CD8-positive, alpha-beta memory T cell (primary cell): ENCODE data around the gene GALNT16. TPM values are rescaled to one million over a fixed set of nuclear protein-coding genes. Genes with fewer than 3 reads are reported as not detected.

Experiments
- CTCF ChIA-PET: fragments of 350-600 bp; sonication (Branson Sonifier 250); formaldehyde crosslinking; loops from one replicate; lab custom pipeline; 2021; ENCODE audit warnings: antibody characterized with exemption; lab: Charles Lee
- POLR2A ChIA-PET: fragments of 350-600 bp; sonication (Branson Sonifier 250); formaldehyde crosslinking; loops from one replicate; lab custom pipeline; 2021; ENCODE audit warnings: antibody characterized with exemption; lab: Charles Lee
- DNase-seq, 5 donors: peaks; one replicate each; pipeline versions ENCODE4 v3.0.0 to v3.0.0-alpha.2; 2020 to 2022; ENCODE audit warnings: mixed read lengths in 1 of 5
- H3K27ac ChIP-seq: one replicate; pipeline ENCODE4 v1.7.0; 2013; ENCODE audit warnings: low read depth, mild to moderate bottlenecking, low read length, moderate library complexity
- H3K27me3 ChIP-seq: 2 replicates; pipeline ENCODE4 v1.7.0; 2013; ENCODE audit warnings: low read length, mild to moderate bottlenecking; ENCODE audit not compliant: insufficient read depth, poor library complexity, severe bottlenecking
- H3K36me3 ChIP-seq: 2 replicates; pipeline ENCODE4 v1.7.0; 2013; ENCODE audit warnings: mild to moderate bottlenecking, low read length, moderate library complexity; ENCODE audit not compliant: insufficient read depth
- H3K4me1 ChIP-seq: 2 replicates; pipeline ENCODE4 v1.7.0; 2013; ENCODE audit warnings: mild to moderate bottlenecking, low read length, moderate library complexity; ENCODE audit not compliant: insufficient read depth
- H3K4me3 ChIP-seq: 2 replicates; pipeline ENCODE4 v1.7.0; 2013; ENCODE audit warnings: mild to moderate bottlenecking, low read length
- H3K9me3 ChIP-seq: 2 replicates; pipeline ENCODE4 v1.7.0; 2013; ENCODE audit warnings: mild to moderate bottlenecking, low read length
- H3K27ac Mint-ChIP-seq, 8 donors: one replicate each; pipeline ENCODE4 v1.8.0; 2020 to 2021; ENCODE audit warnings: mixed read lengths in 8 of 8, mild to moderate bottlenecking in 6 of 8, inconsistent platforms in 3 of 8, moderate library complexity in 3 of 8
- H3K27me3 Mint-ChIP-seq, 2 donors: one replicate each; pipeline ENCODE4 v1.8.0; 2020 to 2021; ENCODE audit warnings: mixed read lengths in 2 of 2, mild to moderate bottlenecking in 1 of 2, moderate library complexity in 1 of 2
- H3K36me3 Mint-ChIP-seq, 3 donors: one replicate each; pipeline ENCODE4 v1.8.0; 2020 to 2021; ENCODE audit warnings: mixed read lengths in 3 of 3, inconsistent platforms in 1 of 3, mild to moderate bottlenecking in 1 of 3
- H3K4me1 Mint-ChIP-seq, 3 donors: one replicate each; pipeline ENCODE4 v1.8.0; 2020 to 2021; ENCODE audit warnings: mixed read lengths in 3 of 3, inconsistent platforms in 1 of 3, mild to moderate bottlenecking in 1 of 3
- H3K4me3 Mint-ChIP-seq, 7 donors: one replicate each; pipeline ENCODE4 v1.8.0; 2020 to 2021; ENCODE audit warnings: mixed read lengths in 7 of 7, mild to moderate bottlenecking in 6 of 7, moderate library complexity in 4 of 7, inconsistent platforms in 2 of 7
- H3K9me3 Mint-ChIP-seq, 5 donors: one replicate each; pipeline ENCODE4 v1.8.0; 2020 to 2022; ENCODE audit warnings: mixed read lengths in 5 of 5, mild to moderate bottlenecking in 3 of 5, moderate library complexity in 2 of 5, inconsistent platforms in 1 of 5
- polyA plus RNA-seq: library from polyadenylated mRNA; unstranded; fragments of 300-500 nt; fragmentation: Illumina TruSeq; gene quantifications from one replicate; pipeline ENCODE4 v1.2.3, GENCODE V29; 2021
- total RNA-seq, 2 experiments: library from RNA; stranded (reverse); gene quantifications; one replicate each; pipeline ENCODE4 v1.2.3, GENCODE V29; 2021

The GALNT16 gene
- total and polyA plus RNA-seq, 3 experiments from 2014 or later: 0.11 TPM; not detected in 2

DNA sequence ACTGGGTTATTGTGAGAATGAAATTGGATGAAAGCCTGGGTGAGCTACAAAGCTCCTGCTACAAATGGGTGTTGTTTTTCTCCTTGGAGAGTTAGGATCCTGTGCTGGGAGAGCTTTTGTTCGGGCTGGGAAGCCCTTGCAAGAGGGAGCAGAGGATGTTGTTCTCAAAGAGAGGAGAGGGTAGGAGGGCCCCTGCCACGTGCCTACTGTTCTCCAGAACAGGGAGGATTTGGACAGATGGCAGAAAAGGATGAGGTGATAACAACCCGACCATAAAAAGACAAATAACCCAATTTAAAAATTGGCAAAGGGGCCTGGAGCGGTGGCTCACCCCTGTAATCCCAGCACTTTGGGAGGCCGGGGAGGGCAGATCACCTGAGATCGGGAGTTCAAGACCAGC lies 68.8 kb downstream of the GALNT16 start:
- CTCF ChIA-PET: no interaction called here
- Histone ChIP-seq H3K27ac (no peak overlapping the region), H3K36me3 (no peaks in the 10 kb centered on the region), H3K27me3 (no peaks in the 10 kb centered on the region), H3K4me1 (no peaks in the 10 kb centered on the region), H3K4me3 (no peak overlapping the region), H3K9me3 (no peaks in the 10 kb centered on the region)
- Mint-ChIP-seq H3K27ac (no peak overlapping the region), H3K4me3 (peak overlapping the region in 1 of 7 donors; percentile 64), H3K4me1 (peaks cover 0 to 2% (median 0%) of the 10 kb centered on the region in 3 donors), H3K36me3 (no peaks in the 10 kb centered on the region), H3K9me3 (no peaks in the 10 kb centered on the region), H3K27me3 (peaks cover 4 to 11% of the 10 kb centered on the region in 2 donors)
- no peak for DNase-seq
- POLR2A ChIA-PET: no interaction called here

DNA sequence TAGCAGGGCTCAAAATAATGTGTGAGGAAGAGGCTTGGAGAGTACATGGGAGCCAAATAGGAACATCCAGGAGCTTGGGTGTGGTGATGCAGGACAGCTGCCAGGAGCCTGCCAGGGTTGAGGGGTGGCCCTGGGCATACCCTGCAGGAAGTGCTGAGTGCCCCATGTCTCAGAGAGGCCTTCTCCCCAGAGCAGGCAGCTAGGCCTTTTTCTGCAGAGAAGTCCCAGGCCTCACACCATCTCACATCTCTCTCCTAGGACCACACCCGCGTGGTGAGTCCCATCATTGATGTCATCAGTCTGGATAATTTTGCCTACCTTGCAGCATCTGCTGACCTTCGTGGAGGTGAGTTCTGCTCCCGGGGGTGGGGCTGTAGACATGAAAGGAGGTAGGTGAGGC lies 71.2 kb downstream of the GALNT16 start:
- Histone ChIP-seq H3K27ac (no peak overlapping the region), H3K4me1 (no peaks in the 10 kb centered on the region), H3K9me3 (no peaks in the 10 kb centered on the region), H3K36me3 (no peaks in the 10 kb centered on the region), H3K4me3 (no peak overlapping the region), H3K27me3 (no peaks in the 10 kb centered on the region)
- no peaks in the 10 kb centered on the region for H3K9me3 Mint-ChIP-seq
- H3K4me3 Mint-ChIP-seq: no peak overlapping the region
- ChIA-PET CTCF (no interaction called here), POLR2A (no interaction called here)
- no peak overlapping the region for H3K27ac Mint-ChIP-seq
- peaks cover 2% of the 10 kb centered on the region in 2 donors for H3K27me3 Mint-ChIP-seq
- peaks cover 0 to 13% (median 0%) of the 10 kb centered on the region in 3 donors for H3K4me1 Mint-ChIP-seq
- DNase-seq: peak in 1 of 5 donors; percentile 3
- H3K36me3 Mint-ChIP-seq: no peaks in the 10 kb centered on the region

DNA sequence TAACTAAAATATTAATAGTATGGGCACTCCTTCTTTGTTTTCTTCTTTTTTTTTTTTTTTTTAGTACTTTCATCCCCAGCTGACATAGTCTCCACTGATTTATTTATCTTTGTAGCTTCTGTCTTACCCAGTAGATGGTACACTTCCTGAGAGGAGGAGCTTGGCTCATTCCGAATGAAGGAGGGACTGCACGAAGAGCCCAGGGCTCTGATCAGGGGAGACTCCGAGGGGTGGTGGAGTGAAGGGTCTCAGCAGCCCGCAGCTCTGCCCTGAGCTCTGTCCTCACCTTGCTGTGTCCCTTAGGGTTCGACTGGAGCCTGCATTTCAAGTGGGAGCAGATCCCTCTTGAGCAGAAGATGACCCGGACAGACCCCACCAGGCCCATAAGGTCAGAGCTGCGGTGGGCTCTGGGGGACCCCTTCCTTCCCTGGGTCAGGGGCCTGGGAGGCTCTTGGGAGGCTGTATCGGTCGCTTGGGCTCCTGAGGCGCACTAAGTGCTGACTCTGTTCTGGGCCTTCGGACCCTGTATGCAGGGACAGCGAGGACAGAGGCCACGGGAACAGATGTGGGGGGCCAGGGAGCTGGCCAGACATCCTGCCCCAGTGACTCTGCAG lies 72.9 kb downstream of the GALNT16 start:
- H3K4me1 ChIP-seq: no peaks in the 10 kb centered on the region
- H3K4me1 Mint-ChIP-seq: peaks cover 0 to 13% (median 0%) of the 10 kb centered on the region in 3 donors
- H3K36me3 ChIP-seq: no peaks in the 10 kb centered on the region
- H3K27me3 ChIP-seq: no peaks in the 10 kb centered on the region
- no peak overlapping the region for H3K27ac Mint-ChIP-seq
- POLR2A ChIA-PET: interaction anchor here (0.6 kb wide), 1 partner anchor 13 kb away, joined by 3 read pairs; no protein-coding TSS in a partner anchor
- H3K9me3 Mint-ChIP-seq: no peaks in the 10 kb centered on the region
- no peak overlapping the region for H3K4me3 Mint-ChIP-seq
- H3K9me3 ChIP-seq: no peaks in the 10 kb centered on the region
- CTCF ChIA-PET: no interaction called here
- peaks cover 4 to 6% of the 10 kb centered on the region in 2 donors for H3K27me3 Mint-ChIP-seq
- DNase-seq: peak in 1 of 5 donors; percentile 10
- no peak overlapping the region for H3K4me3 ChIP-seq
- H3K36me3 Mint-ChIP-seq: no peaks in the 10 kb centered on the region
- H3K27ac ChIP-seq: no peak overlapping the region

DNA sequence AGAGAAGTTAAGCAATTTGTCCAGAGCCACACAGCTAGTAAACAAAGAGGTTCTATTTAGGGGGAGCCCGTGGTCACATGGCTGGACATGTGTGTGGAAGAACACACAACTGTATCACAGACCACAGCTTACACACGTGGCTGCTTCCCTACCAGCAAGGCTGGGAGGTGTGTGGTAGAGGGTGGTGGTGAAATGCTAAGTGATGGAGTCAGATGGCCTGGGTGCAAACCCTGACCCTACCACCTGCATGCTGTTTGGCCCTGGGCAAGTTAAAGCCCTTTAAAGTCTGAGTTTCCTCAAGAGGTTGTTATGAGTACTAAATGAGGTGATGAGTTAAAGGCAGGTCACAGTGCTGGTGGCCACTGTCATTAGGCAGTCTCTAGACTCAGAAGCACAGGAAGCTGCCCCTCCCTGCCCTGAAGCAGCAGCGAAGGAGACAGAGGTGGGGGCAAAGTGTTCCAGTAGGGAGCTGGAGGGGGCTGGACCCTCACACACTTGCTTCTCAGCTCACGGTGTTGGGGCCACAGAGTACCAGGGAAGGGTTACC lies 73.9 kb downstream of the GALNT16 start:
- H3K4me1 Mint-ChIP-seq: peaks cover 0 to 13% (median 0%) of the 10 kb centered on the region in 3 donors

DNA sequence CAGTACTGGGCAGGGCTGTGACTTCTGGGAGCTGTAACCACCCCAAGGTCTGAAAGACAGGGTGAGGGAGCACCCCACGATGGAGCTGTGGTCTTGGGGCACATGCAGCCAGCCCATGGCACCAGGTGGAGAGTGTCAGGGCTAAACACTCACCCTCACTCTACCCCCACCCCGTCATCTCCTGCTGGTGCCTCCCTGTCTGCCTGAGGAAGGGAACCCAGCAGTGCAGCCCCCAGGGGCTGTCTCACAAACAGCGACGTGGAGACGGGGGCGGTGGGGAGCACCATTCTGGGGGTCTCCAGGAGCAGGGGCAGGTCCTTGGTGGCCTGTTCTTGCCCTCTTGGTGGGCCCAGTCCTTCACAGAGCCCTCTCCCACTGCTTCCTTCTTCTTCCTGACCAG lies 74.6 kb downstream of the GALNT16 start:
- peaks cover 0 to 13% (median 0%) of the 10 kb centered on the region in 3 donors for H3K4me1 Mint-ChIP-seq
- POLR2A ChIA-PET: no interaction called here

More for the DNA sequence above, 73.9 kb downstream of the GALNT16 start:
- Histone ChIP-seq H3K9me3 (no peaks in the 10 kb centered on the region), H3K4me1 (no peaks in the 10 kb centered on the region), H3K27ac (no peak overlapping the region), H3K4me3 (no peak overlapping the region), H3K27me3 (no peaks in the 10 kb centered on the region), H3K36me3 (no peaks in the 10 kb centered on the region)
- POLR2A ChIA-PET: no interaction called here
- no peaks in the 10 kb centered on the region for H3K9me3 Mint-ChIP-seq
- DNase-seq: peak in 1 of 5 donors; percentile 8
- peaks cover 4 to 6% of the 10 kb centered on the region in 2 donors for H3K27me3 Mint-ChIP-seq
- H3K36me3 Mint-ChIP-seq: no peaks in the 10 kb centered on the region
- H3K4me3 Mint-ChIP-seq: peak overlapping the region in 1 of 7 donors; percentile 49
- CTCF ChIA-PET: no interaction called here
- H3K27ac Mint-ChIP-seq: peak overlapping the region in 2 of 8 donors; percentile 25 to 40

DNA sequence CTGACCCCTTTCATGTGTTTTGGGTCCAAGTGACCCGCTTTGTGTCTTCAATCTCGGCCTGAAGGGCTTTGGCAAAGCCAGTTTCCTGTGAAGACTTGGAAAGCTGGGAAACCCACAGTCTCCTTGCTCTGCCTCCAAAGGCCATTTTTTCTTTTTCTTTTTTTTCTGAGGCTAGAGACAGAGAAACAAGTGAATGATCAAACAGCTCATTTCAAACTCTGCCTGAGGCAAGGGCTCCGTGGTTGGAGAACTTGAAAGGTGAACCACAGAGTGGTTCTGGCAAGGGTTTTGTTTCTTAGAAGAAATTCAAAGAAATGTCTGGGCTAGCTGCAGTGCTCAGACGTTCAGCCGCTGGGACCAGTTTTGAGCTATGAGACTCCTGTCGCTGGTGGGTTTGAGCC lies 75.4 kb downstream of the GALNT16 start:
- H3K4me1 ChIP-seq: no peaks in the 10 kb centered on the region
- no peaks in the 10 kb centered on the region for H3K36me3 ChIP-seq
- no peak overlapping the region for H3K27ac Mint-ChIP-seq
- peak in 1 of 5 donors; percentile 29 for DNase-seq
- no peaks in the 10 kb centered on the region for H3K9me3 ChIP-seq
- ChIA-PET CTCF (no interaction called here), POLR2A (no interaction called here)
- H3K27me3 ChIP-seq: no peaks in the 10 kb centered on the region
- H3K27ac ChIP-seq: no peak overlapping the region
- no peaks in the 10 kb centered on the region for H3K36me3 Mint-ChIP-seq
- peaks cover 0 to 13% (median 0%) of the 10 kb centered on the region in 3 donors for H3K4me1 Mint-ChIP-seq
- H3K9me3 Mint-ChIP-seq: no peaks in the 10 kb centered on the region
- no peak overlapping the region for H3K4me3 ChIP-seq
- H3K27me3 Mint-ChIP-seq: peaks cover 4 to 14% of the 10 kb centered on the region in 2 donors
- H3K4me3 Mint-ChIP-seq: no peak overlapping the region

More for the DNA sequence above, 74.6 kb downstream of the GALNT16 start:
- H3K36me3 ChIP-seq: no peaks in the 10 kb centered on the region
- DNase-seq: peak in 1 of 5 donors; percentile 27
- H3K27me3 Mint-ChIP-seq: peaks cover 4 to 9% of the 10 kb centered on the region in 2 donors
- no peaks in the 10 kb centered on the region for H3K4me1 ChIP-seq
- H3K36me3 Mint-ChIP-seq: no peaks in the 10 kb centered on the region
- no peaks in the 10 kb centered on the region for H3K27me3 ChIP-seq
- no peaks in the 10 kb centered on the region for H3K9me3 Mint-ChIP-seq
- CTCF ChIA-PET: no interaction called here
- H3K4me3 Mint-ChIP-seq: no peak overlapping the region
- no peak overlapping the region for H3K4me3 ChIP-seq
- H3K27ac ChIP-seq: no peak overlapping the region
- H3K27ac Mint-ChIP-seq: no peak overlapping the region
- no peaks in the 10 kb centered on the region for H3K9me3 ChIP-seq

DNA sequence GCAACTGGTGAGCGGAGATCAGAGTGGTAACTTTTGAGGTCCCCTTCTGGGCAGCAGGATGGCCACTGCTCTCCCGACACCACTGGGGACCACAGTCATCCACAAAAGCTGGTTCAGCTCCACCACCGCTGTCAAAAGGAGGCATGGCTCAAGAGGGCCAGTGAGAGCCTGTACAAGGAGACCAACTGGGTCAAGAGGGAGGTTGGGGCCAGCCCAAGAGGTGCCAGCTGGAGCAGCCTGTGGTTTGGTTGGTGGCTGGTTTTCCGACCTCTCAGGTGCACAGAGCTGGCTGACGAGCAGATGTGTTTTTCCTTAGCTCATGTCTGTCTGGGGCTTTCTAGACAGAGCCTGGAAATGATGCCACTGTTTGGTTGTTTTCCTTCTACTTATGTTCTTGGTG lies 78.0 kb downstream of the GALNT16 start:
- H3K4me1 ChIP-seq: no peaks in the 10 kb centered on the region
- no peak for DNase-seq
- CTCF ChIA-PET: no interaction called here
- no peak overlapping the region for H3K4me3 Mint-ChIP-seq
- H3K36me3 ChIP-seq: no peaks in the 10 kb centered on the region
- no peaks in the 10 kb centered on the region for H3K9me3 ChIP-seq
- H3K27me3 Mint-ChIP-seq: peaks cover 14 to 31% of the 10 kb centered on the region in 2 donors
- H3K27me3 ChIP-seq: no peaks in the 10 kb centered on the region
- H3K9me3 Mint-ChIP-seq: no peaks in the 10 kb centered on the region
- H3K4me3 ChIP-seq: no peak overlapping the region
- H3K27ac ChIP-seq: no peak overlapping the region
- no peaks in the 10 kb centered on the region for H3K36me3 Mint-ChIP-seq
- no peak overlapping the region for H3K27ac Mint-ChIP-seq
- POLR2A ChIA-PET: no interaction called here
- peaks cover 0 to 13% (median 0%) of the 10 kb centered on the region in 3 donors for H3K4me1 Mint-ChIP-seq

DNA sequence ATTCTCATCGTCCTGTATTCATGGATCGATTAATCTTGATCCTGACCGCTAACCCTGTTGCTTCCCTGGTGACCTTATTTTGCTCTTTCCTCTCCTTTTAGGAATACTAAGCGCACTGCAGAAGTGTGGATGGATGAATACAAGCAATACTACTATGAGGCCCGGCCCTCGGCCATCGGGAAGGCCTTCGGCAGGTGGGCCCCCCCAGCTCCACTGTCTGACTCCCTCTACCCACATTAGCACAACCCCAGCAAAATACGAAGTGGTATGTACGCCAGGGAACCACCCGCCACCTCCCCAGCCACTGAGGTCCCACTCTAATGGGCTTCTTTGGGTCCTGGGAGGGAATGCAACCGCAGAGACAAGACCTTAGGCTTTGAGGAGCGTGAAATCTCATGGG lies 79.5 kb downstream of the GALNT16 start:
- H3K4me3 Mint-ChIP-seq: no peak overlapping the region
- H3K27me3 Mint-ChIP-seq: peaks cover 12 to 35% of the 10 kb centered on the region in 2 donors
- Histone ChIP-seq H3K4me3 (no peak overlapping the region), H3K27me3 (no peaks in the 10 kb centered on the region), H3K9me3 (no peaks in the 10 kb centered on the region), H3K27ac (no peak overlapping the region), H3K36me3 (no peaks in the 10 kb centered on the region), H3K4me1 (no peaks in the 10 kb centered on the region)
- ChIA-PET POLR2A (no interaction called here), CTCF (no interaction called here)
- H3K27ac Mint-ChIP-seq: no peak overlapping the region
- H3K36me3 Mint-ChIP-seq: no peaks in the 10 kb centered on the region
- peaks cover 0 to 5% (median 0%) of the 10 kb centered on the region in 3 donors for H3K4me1 Mint-ChIP-seq
- DNase-seq: no peak
- no peaks in the 10 kb centered on the region for H3K9me3 Mint-ChIP-seq
